Fibroblast of lung (primary cell): ENCODE measurements around the gene PRRX1. TPM values are rescaled to one million over a fixed set of nuclear protein-coding genes. Genes with fewer than 3 reads are reported as not detected.

ENCODE experiments used
- DNase-seq, 2 donors: peaks; one replicate each; pipeline versions ENCODE4 v3.0.0 to v3.0.0-alpha.2; 2010; ENCODE audit warnings: low read depth in 2 of 2
- H2AFZ ChIP-seq: 2 replicates; pipeline ENCODE4 v1.5.1; 2012; ENCODE audit warnings: low read length, control low read depth, inconsistent platforms
- H3K27ac ChIP-seq: 2 replicates; pipeline ENCODE4 v1.5.1; 2011; ENCODE audit warnings: low read length, control low read depth; ENCODE audit not compliant: insufficient read depth
- H3K27me3 ChIP-seq: 2 replicates; pipeline ENCODE4 v1.5.1; 2011; ENCODE audit warnings: mild to moderate bottlenecking, low read length; ENCODE audit not compliant: control insufficient read depth, insufficient read depth
- H3K36me3 ChIP-seq: 2 replicates; pipeline ENCODE4 v1.5.1; 2011; ENCODE audit warnings: low read length; ENCODE audit not compliant: control insufficient read depth, insufficient read depth
- H3K4me1 ChIP-seq: 2 replicates; pipeline ENCODE4 v1.5.1; 2011; ENCODE audit warnings: low read length; ENCODE audit not compliant: control insufficient read depth, insufficient read depth; ENCODE audit errors: extremely low read depth
- H3K4me2 ChIP-seq: 2 replicates; pipeline ENCODE4 v1.5.1; 2011; ENCODE audit warnings: low read length, control low read depth; ENCODE audit not compliant: insufficient read depth; ENCODE audit errors: extremely low read depth
- H3K4me3 ChIP-seq, 4 experiments: fragments of 200-600 bp in 1 of 4; sonication (generic) in 1 of 4; replicated peaks in 1 of 4; 2 replicates each; pipeline ENCODE4 v1.5.1; 2011 to 2016; ENCODE audit warnings: low read length in 4 of 4, low read depth in 3 of 4, mild to moderate bottlenecking in 3 of 4, control low read depth in 2 of 4, inconsistent platforms in 1 of 4, mixed read lengths in 1 of 4; ENCODE audit not compliant: insufficient read depth in 1 of 4; ENCODE audit errors: control extremely low read depth in 1 of 4
- H3K79me2 ChIP-seq: 2 replicates; pipeline ENCODE4 v1.5.1; 2012; ENCODE audit warnings: mild to moderate bottlenecking, low read length, inconsistent platforms; ENCODE audit not compliant: control insufficient read depth, insufficient read depth
- H3K9ac ChIP-seq: 2 replicates; pipeline ENCODE4 v1.5.1; 2011; ENCODE audit warnings: mild to moderate bottlenecking, low read length, control low read depth; ENCODE audit not compliant: insufficient read depth
- H3K9me3 ChIP-seq: 2 replicates; pipeline ENCODE4 v1.5.1; 2012; ENCODE audit warnings: low read depth, low read length; ENCODE audit not compliant: control insufficient read depth, insufficient read depth
- H4K20me1 ChIP-seq: 2 replicates; pipeline ENCODE4 v1.5.1; 2011; ENCODE audit warnings: low read length; ENCODE audit not compliant: control insufficient read depth, insufficient read depth; ENCODE audit errors: extremely low read depth
- CTCF ChIP-seq, 2 donors: IDR thresholded peaks in 1 of 2; conservative IDR thresholded peaks in 1 of 2; 1 replicate in 1 of 2; 2 replicates in 1 of 2; pipeline ENCODE4 v1.5.1; 2011 to 2012; ENCODE audit warnings: low read length in 2 of 2, control low read depth in 1 of 2, inconsistent platforms in 1 of 2, low read depth in 1 of 2, mild to moderate bottlenecking in 1 of 2
- EZH2 ChIP-seq: IDR thresholded peaks from 2 replicates; pipeline ENCODE4 v1.5.1; 2012; ENCODE audit warnings: low read length, control low read depth, mild to moderate bottlenecking; ENCODE audit errors: missing control alignments
- polyA plus RNA-seq, 2 donors: library from polyadenylated mRNA; depleted of rRNA in 1 of 2; stranded (reverse) in 1 of 2; unstranded in 1 of 2; fragments of >200 nt; gene quantifications; 2 replicates each; pipeline ENCODE4 v1.2.1, GENCODE V29; 2011 to 2012; ENCODE audit warnings: missing spikeins in 1 of 2
- total RNA-seq: library from RNA; depleted of rRNA; stranded (reverse); fragments of >200 nt; gene quantifications from 2 replicates; pipeline ENCODE4 v1.2.1, GENCODE V29; 2014

The PRRX1 gene
- total and polyA plus RNA-seq, 2 donors (not counting 1 experiment from before 2014, with no cell fraction given): 128 to 349 TPM

- no peaks in the 10 kb centered on the region for H3K4me1 ChIP-seq
- no peak for TF ChIP-seq CTCF (conservative IDR thresholded peaks at IDR 0.05 in 1 of 2, IDR thresholded peaks at IDR 0.05 in 1 of 2; ENCODE audit: low read depth in 1 of 2, low read length in 2 of 2)
- no peak for TF ChIP-seq EZH2
- H3K4me3 ChIP-seq: no peak overlapping the region
- H3K4me2 ChIP-seq: no peak overlapping the region
- H3K9ac ChIP-seq: no peak overlapping the region
- no peaks in the 10 kb centered on the region for H3K9me3 ChIP-seq
- peaks cover 15% of the 10 kb centered on the region for H3K79me2 ChIP-seq
- DNase-seq: no peak
- no peaks in the 10 kb centered on the region for H4K20me1 ChIP-seq
- H3K27ac ChIP-seq: no peak overlapping the region
- no peak overlapping the region for H2AFZ ChIP-seq
- H3K36me3 ChIP-seq: no peaks in the 10 kb centered on the region
- H3K27me3 ChIP-seq: no peaks in the 10 kb centered on the region
Measured at GRCh38 chr1:170659399-170660035, 4.4 kb upstream of the PRRX1 start.

GRCh38 chr1:170660281-170660713 is 3.6 kb upstream of the PRRX1 start:
- peaks cover 23% of the 10 kb centered on the region for H3K79me2 ChIP-seq
- no peaks in the 10 kb centered on the region for H4K20me1 ChIP-seq
- no peaks in the 10 kb centered on the region for H3K9me3 ChIP-seq
- H3K9ac ChIP-seq: no peak overlapping the region
- H3K27ac ChIP-seq: no peak overlapping the region
- no peak for TF ChIP-seq EZH2
- TF ChIP-seq CTCF (conservative IDR thresholded peaks at IDR 0.05 in 1 of 2, IDR thresholded peaks at IDR 0.05 in 1 of 2; ENCODE audit: low read depth in 1 of 2, low read length in 2 of 2): no peak
- no peak overlapping the region for H2AFZ ChIP-seq
- no peak for DNase-seq
- no peaks in the 10 kb centered on the region for H3K36me3 ChIP-seq
- no peaks in the 10 kb centered on the region for H3K27me3 ChIP-seq
- H3K4me1 ChIP-seq: no peaks in the 10 kb centered on the region
- no peak overlapping the region for H3K4me2 ChIP-seq
- no peak overlapping the region for H3K4me3 ChIP-seq

GRCh38 chr1:170660871-170661645 is 2.9 kb upstream of the PRRX1 start:
- Histone ChIP-seq H3K9me3 (no peaks in the 10 kb centered on the region), H3K4me3 (peak overlapping the region in 2 of 4 experiments; percentile 68 to 100), H3K27me3 (no peaks in the 10 kb centered on the region), H4K20me1 (no peaks in the 10 kb centered on the region), H3K9ac (no peak overlapping the region), H3K4me1 (peaks cover 2% of the 10 kb centered on the region), H3K36me3 (no peaks in the 10 kb centered on the region), H3K27ac (peak overlapping the region; percentile 97), H3K79me2 (peaks cover 30% of the 10 kb centered on the region), H2AFZ (peak overlapping the region; percentile 2), H3K4me2 (peak overlapping the region; percentile 44)
- DNase-seq: peak; percentile 42 to 63
- TF ChIP-seq EZH2 (no peak), CTCF (conservative IDR thresholded peaks at IDR 0.05 in 1 of 2, IDR thresholded peaks at IDR 0.05 in 1 of 2; ENCODE audit: low read depth in 1 of 2, low read length in 2 of 2) (no peak)
